Measurements from ENCODE around the gene TNS1. TPM values are rescaled to one million over a fixed set of nuclear protein-coding genes. Genes with fewer than 3 reads are reported as not detected.

Gene TNS1
- total RNA-seq, 1 experiment from 2014 or later, result 6.2 TPM

GRCh38 chr2:217828336-217828735, 174.5 kb downstream of the TNS1 start:
- no peaks in the 10 kb centered on the region for H4K20me1 ChIP-seq (ENCODE audit: insufficient read depth)

GRCh38 chr2:217827430-217828201, 175.2 kb downstream of the TNS1 start:
- no peak overlapping the region for H3K4me3 ChIP-seq (replicated peaks in 1 of 2; ENCODE audit: low read depth in 1 of 2, low read length in 2 of 2)
- H3K27me3 ChIP-seq (ENCODE audit: insufficient read depth, low read length), result no peaks in the 10 kb centered on the region
- ATAC-seq (no peak), DNase-seq (ENCODE audit: low read depth, low spot score) (no peak)
- no peaks in the 10 kb centered on the region for H3K79me2 ChIP-seq (ENCODE audit: insufficient read depth, low read length)
- H3K9me3 ChIP-seq (ENCODE audit: control insufficient read depth in 1 of 2, insufficient read depth in 1 of 2, low read depth in 1 of 2, low read length in 2 of 2), result no peaks in the 10 kb centered on the region
- no peak overlapping the region for H3K4me2 ChIP-seq (ENCODE audit: low read length)
- H3K4me1 ChIP-seq (ENCODE audit: control insufficient read depth in 1 of 2, insufficient read depth in 2 of 2, low read length in 2 of 2), result peaks cover 0 to 9% of the 10 kb centered on the region in 2 experiments; a peak in 2 of 4 replicates
- H3K36me3 ChIP-seq (ENCODE audit: control insufficient read depth in 1 of 2, insufficient read depth in 2 of 2, low read length in 2 of 2), result no peaks in the 10 kb centered on the region
- TF ChIP-seq SIN3A (IDR thresholded peaks at IDR 0.05; ENCODE audit: low read depth), result no peak
- TF ChIP-seq SP1 (IDR thresholded peaks at IDR 0.05; ENCODE audit: low read depth), result no peak
- no peak for TF ChIP-seq FOSL1 (IDR thresholded peaks at IDR 0.05; ENCODE audit: low read depth)
- no peak for TF ChIP-seq EGR1 (IDR thresholded peaks at IDR 0.05; ENCODE audit: low read depth)
- no peak for TF ChIP-seq RAD21 (IDR thresholded peaks at IDR 0.05; ENCODE audit: low read depth)
- H4K20me1 ChIP-seq (ENCODE audit: insufficient read depth), result no peaks in the 10 kb centered on the region
- no peak overlapping the region for H3K9ac ChIP-seq (ENCODE audit: low read length)
- RAD21 ChIA-PET (ENCODE audit: low non-redundant PET in 1 of 2, low total read pairs in 2 of 2, uncharacterized antibody in 2 of 2, unreplicated experiment in 2 of 2), result no interaction called here
- no peak overlapping the region for H2AFZ ChIP-seq (ENCODE audit: low read depth, low read length, poor library complexity, severe bottlenecking)
- no peak overlapping the region for H3K27ac ChIP-seq (ENCODE audit: low read depth, low read length)
- POLR2A ChIA-PET, result no interaction called here
- H3K9me2 ChIP-seq (ENCODE audit: insufficient read depth), result no peaks in the 10 kb centered on the region
- intact Hi-C loops (cut with micrococcal nuclease), result no loop called here
- BruUV-seq (replicated peaks), result no TSS peak
- CTCF ChIA-PET, result no interaction called here

More at GRCh38 chr2:217828336-217828735, 174.5 kb downstream of the TNS1 start:
- DNase-seq (ENCODE audit: low read depth, low spot score) (no peak), ATAC-seq (no peak)
- Histone ChIP-seq H3K9me3 (ENCODE audit: control insufficient read depth in 1 of 2, insufficient read depth in 1 of 2, low read depth in 1 of 2, low read length in 2 of 2) (no peaks in the 10 kb centered on the region), H3K27me3 (ENCODE audit: insufficient read depth, low read length) (no peaks in the 10 kb centered on the region), H3K4me3 (replicated peaks in 1 of 2; ENCODE audit: low read depth in 1 of 2, low read length in 2 of 2) (no peak overlapping the region), H3K9ac (ENCODE audit: low read length) (no peak overlapping the region), H3K79me2 (ENCODE audit: insufficient read depth, low read length) (no peaks in the 10 kb centered on the region), H3K4me2 (ENCODE audit: low read length) (no peak overlapping the region), H2AFZ (ENCODE audit: low read depth, low read length, poor library complexity, severe bottlenecking) (no peak overlapping the region), H3K36me3 (ENCODE audit: control insufficient read depth in 1 of 2, insufficient read depth in 2 of 2, low read length in 2 of 2) (no peaks in the 10 kb centered on the region), H3K9me2 (ENCODE audit: insufficient read depth) (no peaks in the 10 kb centered on the region), H3K4me1 (ENCODE audit: control insufficient read depth in 1 of 2, insufficient read depth in 2 of 2, low read length in 2 of 2) (peaks cover 0 to 6% of the 10 kb centered on the region in 2 experiments; a peak in 1 of 4 replicates), H3K27ac (ENCODE audit: low read depth, low read length) (no peak overlapping the region)
- intact Hi-C loops (cut with micrococcal nuclease), result no loop called here
- no TSS peak for BruUV-seq (replicated peaks)
- TF ChIP-seq EGR1 (IDR thresholded peaks at IDR 0.05; ENCODE audit: low read depth) (no peak), EZH2phosphoT487 (IDR thresholded peaks at IDR 0.05; ENCODE audit: borderline replicate concordance) (no peak), FOSL1 (IDR thresholded peaks at IDR 0.05; ENCODE audit: low read depth) (no peak), TCF7L2 (IDR thresholded peaks at IDR 0.05; ENCODE audit: borderline replicate concordance, extremely low read depth, insufficient read depth, insufficient read length) (no peak), CBX3 (IDR thresholded peaks at IDR 0.05; ENCODE audit: low read depth) (no peak), SP1 (IDR thresholded peaks at IDR 0.05; ENCODE audit: low read depth) (no peak), SIN3A (IDR thresholded peaks at IDR 0.05; ENCODE audit: low read depth) (no peak), SRF (IDR thresholded peaks at IDR 0.05; ENCODE audit: low read depth) (no peak), POLR2A (IDR thresholded peaks at IDR 0.05; ENCODE audit: borderline replicate concordance, extremely low read depth, insufficient read depth, insufficient read length) (no peak), EZH2 (IDR thresholded peaks at IDR 0.05) (no peak), ATF3 (IDR thresholded peaks at IDR 0.05) (no peak)
- TF ChIP-seq, protein P1, sequence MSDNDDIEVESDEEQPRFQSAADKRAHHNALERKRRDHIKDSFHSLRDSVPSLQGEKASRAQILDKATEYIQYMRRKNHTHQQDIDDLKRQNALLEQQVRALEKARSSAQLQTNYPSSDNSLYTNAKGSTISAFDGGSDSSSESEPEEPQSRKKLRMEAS (IDR thresholded peaks at IDR 0.05), result no peak
- RAD21 ChIA-PET (ENCODE audit: low non-redundant PET in 1 of 2, low total read pairs in 2 of 2, uncharacterized antibody in 2 of 2, unreplicated experiment in 2 of 2), result no interaction called here
- CTCF ChIA-PET, result no interaction called here
- POLR2A ChIA-PET, result no interaction called here

All from HCT116 (cell line).